ENCODE data around the gene CTTNBP2.

CTTNBP2 gene

DNA sequence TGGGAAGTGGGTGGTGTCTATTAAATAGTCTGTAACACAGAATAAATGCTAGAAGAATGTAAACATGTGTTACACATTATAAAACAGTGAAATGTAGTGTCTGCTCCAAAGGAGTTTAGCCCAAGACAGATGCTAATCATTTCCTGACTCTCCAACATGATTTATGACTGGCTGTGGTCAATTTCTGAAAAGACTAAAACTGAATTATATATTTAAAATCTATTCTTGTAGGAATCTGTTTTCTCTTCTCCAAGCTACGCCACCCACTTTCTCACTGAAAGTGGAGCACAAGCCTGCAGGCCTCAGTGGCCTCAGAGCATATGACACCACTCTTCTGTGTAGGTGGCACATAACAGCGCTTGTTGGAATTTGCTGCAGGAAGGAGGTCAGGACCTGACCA lies 44.4 kb downstream of the CTTNBP2 start:
- no peak for DNase-seq

DNA sequence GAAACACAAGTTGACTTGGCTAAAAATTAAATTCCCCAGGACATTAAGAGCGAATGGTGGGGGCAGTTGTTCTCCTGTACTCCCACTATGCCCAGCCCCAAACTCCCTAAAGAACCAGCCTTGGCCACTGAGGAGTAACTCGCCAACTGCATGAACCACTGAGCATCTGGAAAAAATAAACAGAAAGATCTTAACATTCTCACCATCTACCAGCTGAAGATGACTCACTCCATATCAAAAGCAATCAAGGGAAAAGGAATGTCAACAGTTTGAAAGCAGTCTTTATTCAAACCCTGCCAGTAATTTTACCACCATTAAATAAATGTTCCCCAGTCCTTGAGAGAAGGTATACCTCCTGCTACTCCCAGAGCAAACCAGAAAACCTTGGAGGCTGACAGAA lies 45.4 kb downstream of the CTTNBP2 start:
- DNase-seq, result no peak

DNA sequence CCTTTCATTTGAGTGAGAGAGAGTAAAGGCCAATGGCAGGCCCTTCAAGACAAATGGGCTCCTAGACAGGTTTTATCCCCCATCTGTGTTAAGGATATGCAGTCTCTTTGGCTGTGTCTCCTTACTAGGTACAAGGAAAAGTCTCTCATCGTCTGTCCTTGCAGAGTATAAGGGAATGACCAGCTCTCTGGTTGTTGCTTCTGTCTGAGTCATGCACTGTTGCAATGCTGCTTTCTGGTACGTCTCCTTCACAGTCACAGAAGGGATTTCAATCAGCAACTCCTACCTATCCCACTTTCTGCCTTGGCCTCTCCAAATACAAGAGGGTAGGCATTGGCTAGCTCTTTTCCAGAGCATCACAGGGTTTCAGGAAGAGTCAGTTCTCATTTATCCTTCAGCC lies 48.1 kb downstream of the CTTNBP2 start:
- DNase-seq, result no peak

DNA sequence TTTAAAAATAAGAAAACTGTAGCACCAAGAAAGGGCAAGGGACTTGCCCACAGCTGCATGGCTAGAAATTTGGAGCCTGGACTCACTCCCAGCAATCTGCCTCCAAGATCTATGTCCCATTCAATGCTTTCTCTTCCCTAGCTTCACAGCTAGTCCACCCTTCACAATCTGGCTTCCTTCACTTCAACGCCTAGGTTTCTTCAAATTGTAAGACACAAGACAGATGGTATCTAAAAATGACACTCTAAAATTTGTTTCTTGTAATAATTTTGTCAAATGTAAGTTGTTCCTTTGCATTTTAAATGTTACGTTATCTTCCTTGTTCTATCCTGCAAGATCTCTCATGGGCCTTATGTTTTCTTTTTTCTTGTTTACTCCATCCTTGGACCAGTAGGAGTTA lies 48.6 kb downstream of the CTTNBP2 start:
- no peak for DNase-seq

DNA sequence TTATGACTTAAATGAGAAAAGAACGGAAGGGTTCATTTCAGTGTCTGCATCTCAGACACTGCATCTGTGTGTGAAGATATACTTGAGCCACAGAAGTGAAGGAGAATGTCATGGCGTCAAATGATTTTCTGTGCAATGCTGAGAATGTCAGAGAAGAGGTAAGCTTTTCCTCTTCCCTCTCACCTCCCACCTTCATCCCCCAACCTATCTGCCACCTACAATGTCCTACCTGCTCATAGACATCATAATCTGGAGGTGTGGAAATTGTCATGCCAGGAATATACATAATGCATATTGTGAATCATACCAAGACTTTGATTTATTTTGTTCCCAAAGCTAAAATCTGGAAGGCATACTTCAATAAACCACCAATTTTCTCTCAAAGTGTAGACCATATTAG lies 53.7 kb downstream of the CTTNBP2 start:
- no peak for DNase-seq

DNA sequence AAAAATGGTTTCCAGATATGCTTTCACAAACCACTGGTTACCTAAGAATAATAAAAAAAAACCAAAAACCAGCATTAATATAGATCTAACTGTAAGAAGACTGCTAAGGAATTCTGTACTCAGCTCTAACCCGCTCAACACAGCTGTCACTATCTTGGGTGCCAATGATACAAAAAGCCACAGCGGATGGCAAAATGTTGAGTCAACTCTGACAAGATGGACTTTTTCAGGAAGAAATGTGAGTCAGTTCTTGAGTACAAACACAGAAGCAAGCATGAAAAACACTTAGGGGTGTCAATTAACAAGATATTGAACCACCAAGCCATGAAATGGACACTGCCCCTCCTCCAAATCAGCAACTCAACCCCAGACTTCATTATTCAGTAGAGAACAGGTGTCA lies 55.0 kb downstream of the CTTNBP2 start:
- DNase-seq, result no peak

DNA sequence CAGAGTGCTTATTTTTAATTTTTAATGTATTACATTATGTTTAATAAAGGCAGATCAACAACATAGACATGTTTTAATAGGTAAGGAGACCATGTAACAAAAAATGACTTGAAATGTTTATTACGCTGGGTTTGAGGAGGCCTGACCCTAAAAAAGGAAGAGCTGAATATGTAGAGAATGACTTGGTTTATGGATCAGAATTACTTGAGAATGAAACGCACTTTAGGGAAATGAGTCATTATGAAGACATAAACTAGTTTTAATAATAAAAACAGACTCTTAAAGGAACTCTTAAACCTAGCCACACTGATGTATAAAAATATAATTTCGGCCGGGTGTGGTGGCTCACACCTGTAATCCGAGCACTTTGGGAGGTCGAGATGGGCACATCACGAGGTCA lies 56.5 kb downstream of the CTTNBP2 start:
- DNase-seq, result no peak

DNA sequence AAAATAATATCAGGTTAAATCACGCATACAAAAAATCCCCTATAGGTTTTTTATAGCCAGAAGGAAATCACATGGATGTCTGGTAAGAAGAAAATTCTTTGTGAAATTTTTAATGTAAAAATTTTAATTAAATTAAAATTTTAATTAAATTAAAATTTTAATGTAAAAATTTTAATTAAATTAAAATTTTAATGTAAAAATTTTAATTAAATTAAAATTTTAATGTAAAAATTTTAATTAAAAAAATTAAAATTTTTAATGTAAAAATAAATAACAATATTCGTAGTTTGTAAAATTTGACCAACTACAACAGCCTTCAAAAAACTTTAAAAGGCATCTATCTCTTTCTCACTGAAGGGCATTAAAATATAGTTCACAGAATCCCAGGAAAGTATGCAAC lies 61.5 kb downstream of the CTTNBP2 start:
- no peak for DNase-seq

- DNase-seq, result no peak
Measured at GRCh38 chr7:117810642-117811512, 62.4 kb downstream of the CTTNBP2 start.

DNA sequence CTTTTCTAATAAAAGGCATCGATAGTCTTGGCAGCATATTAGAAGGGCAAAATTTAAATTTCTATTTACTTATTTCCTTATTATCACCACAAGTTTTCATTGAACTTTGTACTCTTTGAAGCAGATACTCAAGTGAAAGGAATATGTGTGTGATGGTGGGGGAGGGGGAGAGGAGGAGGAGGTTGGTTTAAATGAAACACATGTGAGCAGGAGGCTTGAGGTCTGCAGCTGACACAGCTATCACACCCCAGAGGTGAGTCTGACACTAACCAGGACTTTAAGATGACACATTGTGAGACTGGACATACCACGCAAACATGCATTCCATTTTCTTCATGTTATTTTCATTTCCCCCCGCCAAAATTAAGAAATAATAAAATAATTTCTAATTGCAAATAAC lies 63.3 kb downstream of the CTTNBP2 start:
- DNase-seq, result no peak

- DNase-seq, result no peak
Measured at GRCh38 chr7:117808910-117809705, 64.1 kb downstream of the CTTNBP2 start.

- DNase-seq, result no peak
Measured at GRCh38 chr7:117808341-117808757, 64.9 kb downstream of the CTTNBP2 start.

DNA sequence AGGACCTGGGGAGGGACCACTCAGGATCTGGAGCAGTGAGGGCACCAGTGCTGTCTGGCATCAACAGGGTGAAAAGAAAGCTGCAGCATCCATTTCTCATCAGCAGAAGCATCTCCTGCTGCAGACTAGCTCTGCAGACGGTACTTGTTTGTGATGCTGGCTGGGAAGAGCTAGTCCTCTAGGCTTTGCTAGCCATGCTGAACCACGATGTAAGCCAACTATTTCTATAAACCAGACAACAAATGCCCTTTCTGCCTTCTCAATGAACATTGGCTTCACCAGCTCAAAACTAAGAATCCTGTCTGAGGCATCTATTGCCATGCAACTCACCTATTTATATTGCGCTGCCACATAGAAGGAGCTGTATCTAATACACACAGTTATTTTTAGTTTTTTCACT lies 65.6 kb downstream of the CTTNBP2 start:
- DNase-seq, result no peak

DNA sequence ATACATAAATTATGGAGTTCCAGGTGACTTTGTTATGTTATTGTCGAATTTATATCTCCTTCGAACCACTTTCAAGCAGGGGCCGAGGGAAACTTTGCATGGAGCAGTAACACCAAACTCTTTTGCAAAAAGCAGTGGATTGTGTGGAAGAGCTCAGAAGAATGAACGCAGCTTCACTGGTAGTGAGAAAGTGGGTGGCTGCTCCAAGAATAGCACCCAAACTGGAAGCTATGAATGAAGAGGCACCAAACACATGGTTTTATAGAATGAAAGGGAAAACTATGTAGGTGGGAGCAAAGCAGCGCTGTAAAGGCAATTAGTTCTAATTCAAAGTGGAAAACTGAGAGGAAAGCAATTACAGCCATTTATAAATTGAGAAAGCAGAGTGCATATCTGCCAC lies 67.2 kb downstream of the CTTNBP2 start:
- DNase-seq, result no peak

DNA sequence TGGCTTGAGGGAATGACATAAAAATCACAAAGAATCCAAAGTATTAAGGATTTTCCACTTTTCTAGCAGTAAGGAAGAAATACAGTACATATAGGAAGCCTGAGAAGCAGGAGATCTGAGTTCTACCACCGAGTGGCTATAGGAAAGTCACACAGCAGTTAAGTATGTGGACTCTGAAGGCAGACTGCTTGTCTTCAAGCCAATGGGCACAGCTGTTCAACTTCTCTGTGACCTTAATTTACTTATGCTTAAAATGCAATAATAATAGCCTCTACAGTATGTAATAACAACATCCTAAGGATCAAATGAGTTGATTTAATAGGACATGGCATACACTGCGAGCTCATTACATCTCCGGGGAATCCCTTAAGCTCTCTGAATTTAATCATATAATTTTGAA lies 68.0 kb downstream of the CTTNBP2 start:
- DNase-seq, result no peak

GRCh38 chr7:117803476-117803875 lies 69.8 kb downstream of the CTTNBP2 start:
- DNase-seq, result no peak

DNA sequence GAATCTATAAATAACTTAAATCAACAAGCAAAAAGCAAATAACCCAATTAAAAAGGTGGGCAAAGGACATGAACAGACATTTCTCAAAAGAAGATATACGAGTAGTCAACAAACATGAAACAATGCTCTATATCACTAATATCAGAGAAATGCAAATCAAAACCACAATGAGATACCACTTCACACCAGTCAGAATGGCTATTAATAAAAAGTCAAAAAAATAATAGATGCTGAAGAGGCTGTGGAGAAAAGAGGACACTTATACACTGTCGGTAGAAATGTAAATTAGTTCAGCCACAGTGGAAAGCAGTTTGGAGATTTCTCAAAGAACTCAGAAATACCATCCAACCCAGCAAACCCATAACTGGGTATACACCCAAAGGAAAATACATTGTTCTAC lies 70.6 kb downstream of the CTTNBP2 start:
- no peak for DNase-seq

GRCh38 chr7:117800841-117801240 lies 72.4 kb downstream of the CTTNBP2 start:
- DNase-seq, result no peak

DNA sequence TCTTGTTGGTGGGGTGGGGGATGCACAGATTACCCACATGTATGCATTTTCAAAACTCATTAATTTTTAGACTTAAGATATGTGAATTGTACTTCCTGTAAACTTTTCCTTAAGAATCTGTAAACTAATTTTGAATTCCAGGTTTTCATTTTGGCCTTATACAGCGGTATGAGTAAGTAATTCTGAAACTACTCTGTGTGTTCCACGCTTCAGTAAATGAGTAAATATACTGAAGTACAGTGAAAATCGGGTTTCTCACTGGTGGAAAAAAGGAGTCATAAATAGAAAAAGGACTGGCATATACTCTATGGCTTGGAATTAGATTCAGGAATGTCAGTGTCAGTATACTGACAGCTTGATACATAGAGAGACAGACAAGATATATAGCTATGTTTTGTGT lies 72.8 kb downstream of the CTTNBP2 start:
- DNase-seq, result no peak

DNA sequence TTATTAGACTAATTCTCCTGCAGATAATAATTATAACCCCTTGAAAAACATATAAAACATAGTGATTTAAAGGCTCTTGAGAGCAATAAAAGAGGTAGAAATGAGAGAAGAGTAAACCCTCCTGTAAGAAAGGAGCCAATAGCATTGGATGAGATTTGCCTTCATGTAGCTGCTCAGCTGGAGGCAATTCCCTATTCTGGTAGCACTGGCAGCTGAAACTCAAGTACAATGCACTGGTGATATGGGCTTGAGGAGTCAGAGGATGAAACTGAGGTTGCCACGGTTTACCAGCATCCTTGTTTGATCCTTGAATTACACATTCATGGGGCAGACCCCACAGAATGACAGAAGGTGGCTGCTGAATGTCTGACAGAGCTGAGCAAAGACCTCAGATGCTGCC lies 76.4 kb downstream of the CTTNBP2 start:
- no peak for DNase-seq

DNA sequence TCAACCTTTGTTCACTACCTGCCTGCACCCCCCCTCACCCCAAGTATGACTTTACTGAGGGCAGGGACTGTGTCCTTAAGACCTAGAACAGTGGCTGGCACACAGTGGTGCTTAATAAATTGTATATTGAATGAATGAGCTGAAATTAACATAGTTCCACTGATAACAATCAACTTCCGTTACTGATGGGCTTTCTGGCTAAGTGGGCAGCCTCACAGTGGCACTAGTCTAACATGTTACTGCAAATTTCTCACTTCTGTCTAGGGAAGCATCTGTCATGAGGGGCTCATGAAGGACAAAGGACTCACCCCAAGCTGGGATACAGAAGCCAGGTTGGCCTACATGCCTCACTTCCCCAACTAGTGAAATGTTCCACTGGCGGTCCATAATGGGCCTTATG lies 79.3 kb downstream of the CTTNBP2 start:
- no peak for DNase-seq

DNA sequence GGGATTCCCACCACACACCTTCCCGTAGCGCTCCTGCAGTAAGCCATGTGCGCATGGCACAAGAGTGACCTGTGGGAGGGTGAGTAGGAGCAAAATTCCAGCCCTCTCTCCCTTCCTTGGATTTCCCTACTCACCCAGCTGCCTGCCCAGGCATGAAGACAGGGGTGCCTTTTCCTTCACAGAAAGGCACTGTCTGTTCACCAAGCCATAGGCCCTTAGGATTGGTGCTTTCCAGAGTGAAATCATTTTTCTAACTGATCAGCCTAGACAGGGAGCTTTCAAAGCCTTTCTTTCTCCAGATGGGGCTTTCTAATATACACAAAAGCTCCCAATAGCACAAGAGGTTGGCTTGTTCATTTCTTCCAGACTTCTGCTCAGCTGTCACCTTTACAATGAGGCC lies 79.7 kb downstream of the CTTNBP2 start:
- DNase-seq, result no peak

DNA sequence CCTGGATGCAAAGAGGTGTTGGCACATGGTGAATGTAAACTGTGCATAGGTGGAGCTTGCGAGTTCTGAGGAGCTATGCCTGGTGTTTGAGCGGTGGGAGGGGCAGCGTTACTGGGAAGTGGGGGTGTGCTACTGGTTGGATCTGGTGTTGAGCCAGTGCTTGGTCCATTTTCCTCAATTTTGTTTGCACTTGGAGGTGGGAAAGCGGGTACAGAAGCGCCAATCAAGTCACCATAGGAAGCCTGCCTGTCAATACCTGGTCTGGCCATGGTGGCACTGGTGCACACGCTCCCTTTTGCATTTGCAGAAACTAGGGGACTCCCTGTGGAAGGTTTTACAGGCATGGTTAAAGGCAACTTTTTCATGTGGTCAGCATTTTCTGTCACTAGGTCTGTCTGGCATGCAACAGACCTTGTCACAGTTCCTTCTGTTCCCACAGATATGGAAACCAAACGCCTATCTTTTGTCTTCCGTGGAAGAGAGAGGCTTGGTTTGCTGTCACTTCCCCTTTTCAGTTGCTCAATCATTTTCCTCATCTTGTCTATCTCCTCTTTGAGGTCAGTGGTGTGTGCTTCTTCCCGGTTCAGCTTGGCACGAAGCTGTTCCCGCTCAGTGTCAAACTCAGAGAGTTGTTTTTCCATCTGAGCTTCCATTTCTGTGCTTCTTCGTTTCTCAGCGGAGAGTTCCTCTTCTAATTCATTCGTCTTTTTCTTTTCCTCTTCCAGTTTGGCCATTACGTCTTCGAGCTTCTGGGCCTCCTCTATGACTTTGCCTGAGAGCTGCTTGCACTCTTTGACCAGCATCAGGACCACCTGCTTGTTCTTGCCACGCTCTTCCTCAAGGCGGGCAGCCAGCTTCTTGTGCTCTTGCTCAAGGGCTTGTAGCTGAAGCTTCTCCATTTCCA lies 81.1 kb downstream of the CTTNBP2 start:
- DNase-seq, result no peak

Data from right kidney (tissue), 1 donor.